Ovary (tissue), 3 donors: Measurements from ENCODE around the gene PNPLA1.

ENCODE experiments used
- CTCF ChIP-seq, 3 donors: fragments of 450-650 bp in 2 of 3; fragments of 200-600 bp in 1 of 3; IDR thresholded peaks; one replicate each; pipeline versions ENCODE4 v1.5.1 to v1.8.0; 2016 to 2022; ENCODE audit warnings: antibody characterized with exemption in 3 of 3, mild to moderate bottlenecking in 1 of 3
- EP300 ChIP-seq: sonication (generic); formaldehyde crosslinking; IDR thresholded peaks from one replicate; pipeline ENCODE4 v1.6.1; 2017; ENCODE audit warnings: antibody characterized with exemption
- POLR2A ChIP-seq: fragments of 450-650 bp; IDR thresholded peaks from one replicate; pipeline ENCODE4 v1.6.1; 2017; ENCODE audit warnings: antibody characterized with exemption, mild to moderate bottlenecking, moderate library complexity
- donor health status: DM: no; HTN: no; CAD: no.

DNA sequence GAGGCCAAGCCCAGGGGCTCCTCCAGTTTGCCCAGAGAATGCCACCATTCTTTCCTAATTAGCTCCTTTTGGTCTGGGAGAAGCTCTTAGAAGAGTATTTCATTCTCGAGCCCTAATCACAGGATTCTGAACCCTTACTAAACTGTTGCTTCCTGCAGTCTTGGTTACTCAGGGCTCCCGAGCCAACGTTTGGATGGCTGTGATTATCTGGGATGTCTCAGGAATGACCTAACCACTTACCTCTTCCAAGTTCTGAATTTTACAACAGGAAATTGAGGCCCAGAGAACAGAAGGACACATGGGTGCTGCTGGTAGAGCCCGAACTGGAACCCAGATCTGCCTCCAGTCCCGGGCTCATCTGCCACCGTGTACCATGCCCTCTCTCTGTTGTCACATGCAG is 22.2 kb upstream of the PNPLA1 start:
- no peak for TF ChIP-seq CTCF (IDR thresholded peaks at IDR 0.05)
- TF ChIP-seq EP300 = no peak
- no peak for TF ChIP-seq POLR2A
